Astrocyte (in vitro differentiated cells and primary cell): Measurements from ENCODE around the gene GLP1R. TPM values are rescaled to one million over a fixed set of nuclear protein-coding genes. Genes with fewer than 3 reads are reported as not detected.

Source experiments
- DNase-seq: peaks from one replicate; pipeline ENCODE4 v3.0.0-alpha.2; 2010; ENCODE audit warnings: low read depth
- FAIRE-seq: peaks from 2 replicates; lab custom pipeline; 2011; peaks lifted over from hg19 to GRCh38; lab: Jason Lieb, UNC
- H2AFZ ChIP-seq: 2 replicates; pipeline ENCODE4 v1.6.0; 2012; ENCODE audit warnings: low read depth, low read length, inconsistent platforms
- H3K27ac ChIP-seq: 2 replicates; pipeline ENCODE4 v1.5.1; 2011; ENCODE audit warnings: low read depth, low read length, inconsistent platforms
- H3K27me3 ChIP-seq: 2 replicates; pipeline ENCODE4 v1.6.0; 2011; ENCODE audit warnings: low read length, inconsistent platforms; ENCODE audit not compliant: insufficient read depth
- H3K36me3 ChIP-seq: 2 replicates; pipeline ENCODE4 v1.5.1; 2011; ENCODE audit warnings: low read length, inconsistent platforms; ENCODE audit not compliant: insufficient read depth
- H3K4me1 ChIP-seq: 2 replicates; pipeline ENCODE4 v1.5.1; 2011; ENCODE audit warnings: low read length, inconsistent platforms; ENCODE audit not compliant: insufficient read depth
- H3K4me2 ChIP-seq: 2 replicates; pipeline ENCODE4 v1.6.0; 2012; ENCODE audit warnings: low read length, inconsistent platforms
- H3K4me3 ChIP-seq: 2 replicates; pipeline ENCODE4 v1.5.1; 2011; ENCODE audit warnings: low read depth, mild to moderate bottlenecking, low read length, inconsistent platforms; ENCODE audit not compliant: insufficient read depth
- H3K79me2 ChIP-seq: 2 replicates; pipeline ENCODE4 v1.6.0; 2012; ENCODE audit warnings: mild to moderate bottlenecking, low read length, inconsistent platforms; ENCODE audit not compliant: insufficient read depth
- H3K9ac ChIP-seq: 2 replicates; pipeline ENCODE4 v1.6.0; 2012; ENCODE audit warnings: mild to moderate bottlenecking, low read length, inconsistent platforms
- H3K9me3 ChIP-seq: 2 replicates; pipeline ENCODE4 v1.5.1; 2012; ENCODE audit warnings: low read depth, mild to moderate bottlenecking, low read length, inconsistent platforms; ENCODE audit not compliant: insufficient read depth
- H4K20me1 ChIP-seq: 2 replicates; pipeline ENCODE4 v1.6.0; 2012; ENCODE audit warnings: low read length, inconsistent platforms; ENCODE audit not compliant: insufficient read depth
- H3K27ac Mint-ChIP-seq: one replicate; pipeline ENCODE4 v1.8.0; 2021; ENCODE audit warnings: mild to moderate bottlenecking, mixed read lengths; ENCODE audit not compliant: unreplicated experiment
- H3K27me3 Mint-ChIP-seq: one replicate; pipeline ENCODE4 v1.8.0; 2021; ENCODE audit warnings: low read depth, mixed read lengths; ENCODE audit not compliant: unreplicated experiment
- H3K36me3 Mint-ChIP-seq: one replicate; pipeline ENCODE4 v1.8.0; 2021; ENCODE audit warnings: low read depth, mixed read lengths; ENCODE audit not compliant: unreplicated experiment
- H3K4me1 Mint-ChIP-seq: one replicate; pipeline ENCODE4 v1.8.0; 2021; ENCODE audit warnings: low read depth, mixed read lengths; ENCODE audit not compliant: unreplicated experiment
- H3K4me3 Mint-ChIP-seq: one replicate; pipeline ENCODE4 v1.8.0; 2021; ENCODE audit warnings: mild to moderate bottlenecking, moderate library complexity, mixed read lengths; ENCODE audit not compliant: unreplicated experiment
- H3K9me3 Mint-ChIP-seq: one replicate; pipeline ENCODE4 v1.8.0; 2021; ENCODE audit warnings: mild to moderate bottlenecking, mixed read lengths; ENCODE audit not compliant: unreplicated experiment
- CTCF ChIP-seq: IDR thresholded peaks from 2 replicates; pipeline ENCODE4 v1.5.1; 2011; ENCODE audit warnings: low read depth, mild to moderate bottlenecking, inconsistent platforms, low read length, moderate library complexity; ENCODE audit not compliant: insufficient read depth
- EZH2 ChIP-seq: IDR thresholded peaks from 2 replicates; pipeline ENCODE4 v1.6.1; 2012; ENCODE audit warnings: mild to moderate bottlenecking, low read length, inconsistent platforms; ENCODE audit not compliant: insufficient read depth
- total RNA-seq: library from RNA; stranded (reverse); gene quantifications from 2 replicates; pipeline ENCODE4 v1.2.1, GENCODE V29; 2021

The GLP1R gene
- total RNA-seq, 1 donor from 2014 or later: not detected

GRCh38 chr6:39037707-39038106, 10.9 kb upstream of the GLP1R start:
- no peak overlapping the region for H3K27ac Mint-ChIP-seq
- H3K27ac ChIP-seq: no peak overlapping the region
- TF ChIP-seq CTCF (no peak), EZH2 (no peak)
- H3K4me3 ChIP-seq: no peak overlapping the region
- H3K9ac ChIP-seq: no peak overlapping the region
- no peaks in the 10 kb centered on the region for H3K79me2 ChIP-seq
- no peaks in the 10 kb centered on the region for H3K36me3 ChIP-seq
- DNase-seq (no peak), FAIRE-seq (no peak)
- no peaks in the 10 kb centered on the region for H3K9me3 Mint-ChIP-seq
- no peaks in the 10 kb centered on the region for H3K4me1 ChIP-seq
- H3K4me3 Mint-ChIP-seq: no peak overlapping the region
- no peak overlapping the region for H3K4me2 ChIP-seq
- H3K36me3 Mint-ChIP-seq: no peaks in the 10 kb centered on the region
- no peak overlapping the region for H2AFZ ChIP-seq
- no peaks in the 10 kb centered on the region for H3K4me1 Mint-ChIP-seq
- no peaks in the 10 kb centered on the region for H3K9me3 ChIP-seq
- no peaks in the 10 kb centered on the region for H3K27me3 ChIP-seq
- peaks cover 82% of the 10 kb centered on the region for H3K27me3 Mint-ChIP-seq
- H4K20me1 ChIP-seq: no peaks in the 10 kb centered on the region

GRCh38 chr6:39040080-39040673, 8.4 kb upstream of the GLP1R start:
- Histone ChIP-seq H3K9me3 (no peaks in the 10 kb centered on the region), H4K20me1 (no peaks in the 10 kb centered on the region), H3K4me2 (no peak overlapping the region), H3K79me2 (no peaks in the 10 kb centered on the region), H3K9ac (no peak overlapping the region), H3K27ac (no peak overlapping the region), H3K36me3 (no peaks in the 10 kb centered on the region), H3K4me1 (no peaks in the 10 kb centered on the region), H3K4me3 (no peak overlapping the region), H3K27me3 (no peaks in the 10 kb centered on the region), H2AFZ (no peak overlapping the region)
- H3K9me3 Mint-ChIP-seq: no peaks in the 10 kb centered on the region
- H3K27me3 Mint-ChIP-seq: peaks cover 79% of the 10 kb centered on the region
- no peaks in the 10 kb centered on the region for H3K36me3 Mint-ChIP-seq
- DNase-seq (no peak), FAIRE-seq (no peak)
- H3K4me3 Mint-ChIP-seq: no peak overlapping the region
- H3K4me1 Mint-ChIP-seq: no peaks in the 10 kb centered on the region
- TF ChIP-seq EZH2 (no peak), CTCF (no peak)
- H3K27ac Mint-ChIP-seq: no peak overlapping the region

GRCh38 chr6:39041072-39041471, 7.5 kb upstream of the GLP1R start:
- H3K36me3 Mint-ChIP-seq: no peaks in the 10 kb centered on the region
- H3K9me3 Mint-ChIP-seq: no peaks in the 10 kb centered on the region
- FAIRE-seq (no peak), DNase-seq (no peak)
- Histone ChIP-seq H2AFZ (no peak overlapping the region), H3K9me3 (no peaks in the 10 kb centered on the region), H3K4me3 (no peak overlapping the region), H3K79me2 (no peaks in the 10 kb centered on the region), H3K36me3 (no peaks in the 10 kb centered on the region), H4K20me1 (no peaks in the 10 kb centered on the region), H3K27ac (no peak overlapping the region), H3K9ac (no peak overlapping the region), H3K4me2 (no peak overlapping the region), H3K4me1 (no peaks in the 10 kb centered on the region), H3K27me3 (no peaks in the 10 kb centered on the region)
- H3K27me3 Mint-ChIP-seq: peaks cover 75% of the 10 kb centered on the region
- H3K27ac Mint-ChIP-seq: no peak overlapping the region
- no peaks in the 10 kb centered on the region for H3K4me1 Mint-ChIP-seq
- H3K4me3 Mint-ChIP-seq: no peak overlapping the region
- TF ChIP-seq EZH2 (no peak), CTCF (no peak)
